ENCODE results near the gene FGF14.
"Not testable (repeated sequence)": the region's sequence is repeated elsewhere in the genome, so short reads cannot be mapped to it uniquely, and the experiment has no call there.

FGF14 gene

DNA sequence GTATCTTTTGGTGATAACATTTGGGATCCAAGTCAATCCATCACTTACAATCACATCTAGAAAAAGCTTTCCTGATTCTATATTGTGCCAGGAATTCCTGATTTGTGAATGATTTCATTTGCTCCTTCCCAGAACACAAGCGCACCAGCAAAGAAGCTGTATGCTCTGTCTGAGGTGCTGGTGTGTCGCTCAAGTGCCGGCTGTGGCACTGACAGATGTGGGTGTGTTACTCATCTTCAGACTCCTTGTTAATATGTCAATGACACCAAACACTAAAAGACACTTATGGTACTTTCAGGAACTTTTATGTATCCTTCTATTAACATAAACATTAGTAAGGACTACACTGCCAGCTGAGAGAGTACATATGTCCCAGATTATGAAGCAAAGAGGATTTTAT lies 520.3 kb downstream of the FGF14 start:
- DNase-seq (ENCODE audit: low read depth in 2 of 3, low spot score in 1 of 3), result no peak

DNA sequence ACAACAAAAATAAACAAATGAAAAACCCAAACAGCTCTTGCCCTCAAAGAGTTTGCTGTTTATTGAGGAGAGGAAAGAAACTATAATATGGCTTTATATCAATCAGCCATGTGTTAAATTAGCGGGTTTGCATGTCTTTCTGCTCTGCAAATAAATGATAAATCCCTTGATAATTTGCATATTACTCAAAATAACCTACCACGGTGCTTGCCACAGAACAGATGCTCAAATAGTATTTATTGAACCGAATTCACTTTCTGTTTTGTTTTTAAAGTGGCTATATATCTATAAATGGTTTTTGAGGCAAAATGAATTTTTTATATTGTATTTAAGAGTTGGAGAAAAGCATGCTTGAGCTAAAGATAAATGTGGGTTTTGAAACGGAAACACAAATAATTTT lies 521.3 kb downstream of the FGF14 start:
- no peak for DNase-seq (ENCODE audit: low read depth in 2 of 3, low spot score in 1 of 3)

DNA sequence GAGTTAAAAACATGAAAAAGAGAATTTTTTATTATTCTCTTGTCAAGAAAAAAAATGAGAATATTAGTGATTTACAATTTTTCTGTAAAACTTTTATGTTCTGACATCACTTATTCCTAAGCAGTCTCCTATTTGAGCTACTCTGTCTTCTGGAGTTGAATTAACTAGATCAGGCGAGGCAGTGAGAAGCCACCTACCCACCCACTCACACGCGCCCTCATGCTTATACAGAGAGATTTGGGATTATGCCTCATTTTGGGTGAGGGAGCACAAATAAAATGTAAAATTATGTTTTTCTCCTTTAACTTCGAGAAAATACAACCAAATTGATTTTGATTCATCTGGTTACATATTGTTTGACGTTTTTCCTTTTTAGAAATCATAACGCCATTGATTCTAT lies 524.9 kb downstream of the FGF14 start:
- no peak for DNase-seq (ENCODE audit: low read depth in 2 of 3, low spot score in 1 of 3)

DNA sequence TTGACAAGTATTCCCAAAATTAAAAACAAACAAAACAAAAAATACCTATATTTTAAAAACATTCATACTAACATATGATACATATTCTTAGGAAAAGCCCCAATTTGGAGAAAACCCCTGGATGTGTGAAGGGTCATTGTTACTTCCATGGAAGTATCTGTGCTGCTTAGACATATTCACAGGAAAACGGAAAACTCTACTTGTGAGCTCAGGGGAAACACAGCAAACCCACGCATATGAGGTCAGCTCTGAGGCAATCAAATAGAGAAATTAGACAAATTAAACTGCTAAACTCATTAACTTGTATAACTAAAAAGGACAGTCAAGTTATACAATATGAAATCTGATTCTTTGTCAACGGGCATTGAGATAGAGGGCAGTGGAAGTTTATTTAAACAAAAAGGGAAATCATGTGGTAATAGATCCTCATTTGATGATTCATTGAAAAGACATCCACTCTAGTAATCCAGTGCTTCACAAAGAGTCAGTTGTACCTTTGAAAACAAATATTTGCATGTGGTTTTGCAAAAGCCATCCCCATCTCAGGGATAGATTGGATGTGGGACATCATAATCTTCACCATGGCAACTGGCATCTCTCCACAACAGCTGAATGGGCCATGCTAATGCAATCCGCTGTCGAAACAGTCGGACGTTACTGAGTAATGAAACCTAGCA lies 526.0 kb downstream of the FGF14 start:
- no peak for DNase-seq (ENCODE audit: low read depth in 2 of 3, low spot score in 1 of 3)

DNA sequence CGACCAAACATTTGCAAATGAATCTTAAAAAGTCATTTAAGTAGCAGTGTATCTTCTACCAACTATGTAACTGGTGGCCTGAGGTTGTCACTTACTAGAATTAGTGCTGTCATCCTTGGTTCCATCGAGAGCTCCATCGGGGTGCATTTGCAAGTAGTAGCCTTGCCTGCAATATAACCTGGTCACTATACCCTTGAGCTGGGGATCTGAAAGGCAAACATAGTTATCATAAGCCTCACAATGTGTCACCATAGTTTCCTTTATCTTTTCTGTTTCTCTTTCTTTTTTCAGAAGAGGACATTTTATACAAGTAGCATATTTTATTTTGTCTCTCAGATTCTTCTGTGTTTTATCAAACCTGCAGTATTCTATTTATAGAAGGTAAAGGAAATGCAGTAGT lies 526.8 kb downstream of the FGF14 start:
- DNase-seq (ENCODE audit: low read depth in 2 of 3, low spot score in 1 of 3), result no peak

DNA sequence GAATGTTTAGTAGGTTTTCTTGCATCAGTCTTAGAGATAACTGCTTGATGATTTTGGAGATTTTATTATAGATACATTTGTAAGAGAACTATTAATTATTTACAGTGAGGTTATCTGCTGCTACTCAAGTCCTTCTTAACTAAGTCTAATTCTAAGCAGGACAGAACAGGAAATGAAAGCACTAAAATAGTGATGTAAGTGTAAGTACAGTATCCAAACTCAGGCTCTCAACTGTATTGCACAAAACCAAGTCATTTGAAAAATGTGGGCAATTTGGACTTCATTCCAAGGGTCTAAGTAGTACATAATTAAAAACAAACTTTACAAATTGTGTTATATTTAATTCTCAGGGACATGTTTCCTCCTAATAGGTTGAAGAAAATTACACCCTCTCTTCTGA lies 532.3 kb downstream of the FGF14 start:
- DNase-seq (ENCODE audit: low read depth in 2 of 3, low spot score in 1 of 3), result no peak

DNA sequence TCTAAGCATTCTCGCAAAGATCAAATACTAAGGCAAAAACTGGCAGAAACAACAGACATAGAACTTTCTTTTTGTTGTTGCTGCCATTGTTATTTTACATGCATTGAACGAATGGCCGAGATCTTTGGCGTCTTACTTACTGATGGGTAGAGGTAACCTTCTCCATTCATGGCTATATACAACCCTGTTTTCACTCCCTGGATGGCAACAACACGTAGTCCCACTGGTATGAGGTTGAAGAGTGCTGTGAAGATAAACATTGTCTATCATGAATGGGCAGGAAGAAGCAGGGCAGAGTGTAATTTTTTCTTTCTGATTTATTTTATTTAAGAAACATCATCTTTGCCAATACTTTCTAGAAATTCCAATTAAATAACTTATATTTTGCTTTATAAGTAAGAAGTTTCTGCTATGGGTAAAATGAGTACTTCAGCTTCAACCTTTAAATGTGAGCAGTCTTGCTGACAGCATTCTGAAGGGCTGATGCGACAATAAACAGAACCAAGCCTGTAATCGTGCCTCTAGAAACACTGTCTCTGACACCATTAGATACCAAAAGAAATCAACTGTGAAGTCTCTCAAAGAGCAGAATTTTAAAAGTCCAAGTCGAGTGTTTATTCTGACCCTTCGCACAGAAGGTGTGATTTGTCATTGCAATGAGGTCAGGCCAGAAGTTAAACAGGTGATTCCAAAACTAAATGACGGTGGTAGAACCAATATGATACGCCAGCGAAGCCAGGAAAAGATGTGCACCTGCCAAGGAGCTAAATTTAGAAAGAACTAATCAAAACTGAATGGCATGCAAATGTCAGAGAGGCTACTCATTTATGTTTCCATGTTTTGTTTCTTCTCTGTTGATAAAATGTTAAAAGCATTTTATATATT lies 533.0 kb downstream of the FGF14 start:
- no peak for DNase-seq (ENCODE audit: low read depth in 2 of 3, low spot score in 1 of 3)

DNA sequence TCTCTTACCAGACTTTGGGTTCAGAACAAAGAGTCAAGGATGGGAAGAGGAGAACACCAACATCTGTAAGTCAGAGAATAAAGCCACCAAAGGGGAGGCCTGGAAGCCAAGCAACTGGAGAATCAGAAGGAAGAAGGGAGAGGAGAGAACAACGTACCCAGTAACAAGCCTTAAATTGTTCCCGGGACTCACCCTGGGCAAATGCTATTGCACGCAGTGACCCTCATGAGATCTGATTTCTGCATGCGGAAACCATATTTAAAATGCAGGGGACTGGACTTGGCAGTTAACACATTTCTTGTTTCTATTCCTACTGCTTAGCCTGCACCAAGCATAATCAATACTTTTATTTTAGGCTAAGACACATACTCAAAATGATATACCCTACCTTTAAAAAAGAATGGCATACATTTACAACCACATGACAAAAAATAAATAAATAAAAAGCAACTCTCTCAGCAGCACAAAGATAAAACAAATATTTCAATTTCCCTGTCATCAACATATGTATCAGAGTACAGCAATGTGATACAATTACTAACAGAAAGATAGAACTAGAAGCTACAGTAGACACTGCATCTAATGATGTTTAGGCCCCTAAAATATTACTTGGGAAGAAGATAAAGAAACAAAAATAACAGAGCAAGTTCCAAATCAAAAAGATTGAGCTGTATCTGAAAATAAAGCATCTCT lies 534.8 kb downstream of the FGF14 start:
- no peak for DNase-seq (ENCODE audit: low read depth in 2 of 3, low spot score in 1 of 3)

DNA sequence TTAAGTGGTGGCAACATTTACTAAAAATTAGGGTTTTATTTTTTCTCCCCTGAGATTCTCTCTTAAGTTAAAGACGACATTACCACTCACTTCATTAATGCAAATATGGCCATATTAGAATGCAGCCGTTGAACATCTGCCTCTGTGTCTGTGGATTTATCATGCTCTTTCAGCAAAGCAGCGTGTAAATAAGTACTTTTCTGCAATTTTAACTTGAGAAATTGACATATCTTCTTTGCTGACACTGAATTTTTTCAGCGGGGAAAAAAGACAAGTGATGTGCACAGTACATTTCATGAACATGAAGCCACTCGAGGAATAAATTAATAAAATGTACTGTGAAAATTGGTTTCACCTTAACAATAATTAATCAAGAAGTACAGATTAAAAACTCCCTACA lies 543.0 kb downstream of the FGF14 start:
- no peak for DNase-seq (ENCODE audit: low read depth in 2 of 3, low spot score in 1 of 3)

DNA sequence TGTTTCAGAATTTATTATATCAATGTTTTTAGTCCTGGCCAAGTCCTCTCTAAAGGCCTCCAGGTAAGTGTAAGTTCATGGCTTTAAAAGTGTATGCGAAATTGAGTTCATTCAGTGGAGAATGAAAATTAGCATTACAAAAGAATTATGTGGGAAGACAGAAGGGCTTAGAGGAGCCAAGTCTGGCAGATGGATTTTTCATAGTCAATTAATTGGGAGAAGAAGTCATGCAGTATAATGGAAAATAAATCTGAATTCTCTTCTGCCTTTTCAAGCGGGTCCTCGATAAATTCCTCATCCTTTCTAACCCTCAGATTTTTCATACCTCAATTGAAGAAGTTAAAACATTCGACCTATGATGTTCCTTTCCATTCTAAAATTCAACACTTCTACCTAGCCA lies 555.1 kb downstream of the FGF14 start:
- no peak for DNase-seq (ENCODE audit: low read depth in 2 of 3, low spot score in 1 of 3)

DNA sequence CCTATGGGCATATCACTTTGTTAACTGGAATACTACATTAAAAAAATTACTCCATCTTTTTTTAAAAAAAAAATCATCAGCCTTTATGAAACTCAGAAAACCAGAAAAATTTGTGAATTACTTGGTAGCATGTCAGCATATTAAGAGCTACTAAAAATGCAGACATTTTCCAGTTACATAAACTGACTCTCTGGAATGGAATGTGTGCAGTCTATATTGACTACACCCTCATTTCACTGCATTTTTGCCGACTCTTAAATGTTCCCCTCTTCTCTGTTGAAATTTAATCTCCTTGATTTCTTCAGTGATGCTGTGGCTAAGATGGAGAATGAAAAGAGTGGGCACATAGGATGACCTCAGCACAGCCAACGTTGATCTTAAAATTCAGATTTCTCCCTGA lies 555.6 kb downstream of the FGF14 start:
- DNase-seq (ENCODE audit: low read depth in 2 of 3, low spot score in 1 of 3), result no peak

DNA sequence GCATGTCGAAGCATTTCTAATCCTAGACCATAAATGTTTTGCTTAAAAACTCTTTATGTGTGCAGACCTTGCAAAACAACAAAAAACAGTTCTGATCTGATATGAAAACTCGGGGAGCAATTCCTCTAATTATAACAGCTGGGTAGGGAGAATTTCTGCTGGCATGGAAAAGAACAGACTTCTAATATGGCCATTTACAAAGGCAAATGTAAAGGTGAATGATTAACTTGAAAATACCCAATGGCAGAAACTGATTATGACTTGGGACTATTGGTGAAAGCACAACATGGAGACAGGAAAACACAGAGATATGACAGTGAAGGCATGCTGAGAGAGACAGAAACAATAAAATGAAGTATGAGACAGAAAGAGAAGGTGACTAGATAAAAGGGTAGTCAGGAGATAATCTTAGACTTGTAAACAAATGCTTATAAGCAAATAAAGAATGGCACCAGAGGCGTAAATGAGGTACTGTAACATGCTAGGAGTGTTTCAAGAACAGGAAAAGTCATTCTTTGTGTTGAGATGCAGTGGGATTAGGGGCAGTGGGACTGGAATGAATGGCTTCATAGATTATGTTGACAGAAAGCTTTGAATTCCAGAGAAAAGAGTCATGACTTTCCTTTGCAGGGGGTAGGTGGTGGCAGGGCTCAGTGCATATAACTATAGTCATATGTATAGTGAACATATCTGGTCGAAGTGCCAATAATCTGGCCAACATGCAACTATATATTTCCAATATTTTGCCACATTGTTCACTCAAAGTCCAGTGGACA lies 556.4 kb downstream of the FGF14 start:
- DNase-seq (ENCODE audit: low read depth in 2 of 3, low spot score in 1 of 3), result no peak

DNA sequence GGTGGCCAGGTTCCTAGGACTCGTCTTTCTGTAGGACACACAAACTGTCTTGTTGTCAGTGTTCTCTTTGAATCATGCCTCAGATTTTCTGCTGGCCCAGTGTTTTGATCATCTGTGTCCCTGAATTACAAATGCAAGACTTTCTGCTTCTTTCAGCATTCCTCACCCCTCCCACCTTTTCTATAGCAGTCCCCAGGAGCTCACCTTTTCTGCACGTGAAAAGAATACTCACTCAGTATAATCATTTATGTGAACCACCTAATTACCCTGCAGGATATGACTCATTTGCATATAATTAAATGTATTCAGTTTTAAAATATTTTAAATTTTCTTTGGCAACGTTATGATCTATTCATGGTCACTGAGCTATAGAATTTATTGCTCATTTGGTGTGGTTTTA lies 560.1 kb downstream of the FGF14 start:
- no peak for DNase-seq (ENCODE audit: low read depth in 2 of 3, low spot score in 1 of 3)

DNA sequence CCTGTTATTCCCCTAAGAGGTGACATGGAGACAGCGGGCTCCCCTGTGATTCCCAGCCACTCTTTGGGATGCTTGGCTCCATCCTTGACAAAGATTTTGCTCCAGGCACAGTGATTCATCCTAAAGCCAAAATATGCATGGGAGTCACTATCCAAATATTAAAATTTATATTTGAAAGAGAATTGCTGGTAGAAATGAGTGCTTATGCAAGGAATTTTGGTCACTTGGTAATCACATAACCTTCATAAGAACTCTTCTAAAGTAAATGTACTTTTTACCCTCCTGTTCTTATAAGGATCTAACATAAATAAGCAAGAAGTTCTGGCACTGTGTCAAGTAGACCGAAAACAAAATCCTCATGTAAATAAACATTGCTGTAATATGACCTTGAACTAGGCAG lies 563.5 kb downstream of the FGF14 start:
- no peak for DNase-seq (ENCODE audit: low read depth in 2 of 3, low spot score in 1 of 3)

DNA sequence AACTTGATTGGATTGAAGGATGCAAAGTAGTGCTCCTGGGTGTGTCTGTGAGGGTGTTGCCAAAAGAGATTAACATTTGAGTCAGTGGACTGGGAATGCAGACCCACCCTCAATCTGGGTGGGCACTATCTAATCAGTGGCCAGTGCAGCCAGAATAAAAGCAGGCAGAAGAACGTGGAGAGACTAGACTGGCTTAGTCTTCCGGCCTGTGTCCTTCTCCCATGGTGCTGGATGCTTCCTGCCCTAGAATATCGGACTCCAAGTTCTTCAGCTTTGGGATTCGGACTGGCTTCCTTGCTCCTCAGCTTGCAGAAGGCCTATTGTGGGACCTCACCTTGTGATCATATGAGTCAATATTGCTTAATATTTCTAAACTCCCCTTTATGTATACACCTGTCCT lies 564.1 kb downstream of the FGF14 start:
- not testable (repeated sequence) for DNase-seq (ENCODE audit: low read depth in 2 of 3, low spot score in 1 of 3)

DNA sequence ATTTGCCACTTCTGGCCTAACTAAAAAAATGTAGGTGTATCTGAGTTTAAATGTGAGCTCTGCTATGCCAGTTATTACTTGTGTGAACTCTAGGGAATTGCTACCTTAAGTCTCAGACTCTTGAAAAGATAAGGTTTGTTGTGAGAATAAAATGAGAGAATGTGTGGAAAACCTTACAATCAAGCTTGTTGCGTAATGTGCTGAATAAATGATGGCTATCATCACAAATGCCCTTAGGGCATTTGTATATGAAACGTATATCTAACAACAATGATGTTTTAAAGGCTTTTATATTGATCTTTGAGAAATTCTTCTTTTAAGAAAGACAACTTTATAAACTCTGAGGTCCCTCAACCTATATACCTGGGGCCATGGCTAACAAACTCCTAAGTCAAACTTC lies 564.6 kb downstream of the FGF14 start:
- DNase-seq (ENCODE audit: low read depth in 2 of 3, low spot score in 1 of 3), result no peak

DNA sequence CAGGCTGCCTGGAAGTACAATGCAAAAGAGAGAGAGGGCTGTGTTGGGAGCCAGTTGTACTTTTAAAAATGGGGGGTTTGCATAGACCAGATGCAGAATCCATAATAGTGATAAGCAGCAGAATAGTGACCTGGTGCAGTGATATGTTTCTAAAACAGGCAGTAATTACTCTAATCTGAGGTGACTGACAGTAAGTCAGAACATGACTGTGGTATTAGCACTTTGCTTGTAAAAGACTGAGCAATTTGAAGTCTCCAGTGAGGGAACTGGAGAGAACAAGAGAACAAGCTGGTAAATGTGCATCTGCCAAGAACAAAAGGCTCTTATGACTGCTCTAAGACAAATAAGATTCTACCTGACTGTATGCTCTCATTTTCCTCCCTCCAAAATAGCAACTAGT lies 565.9 kb downstream of the FGF14 start:
- DNase-seq (ENCODE audit: low read depth in 2 of 3, low spot score in 1 of 3), result no peak

DNA sequence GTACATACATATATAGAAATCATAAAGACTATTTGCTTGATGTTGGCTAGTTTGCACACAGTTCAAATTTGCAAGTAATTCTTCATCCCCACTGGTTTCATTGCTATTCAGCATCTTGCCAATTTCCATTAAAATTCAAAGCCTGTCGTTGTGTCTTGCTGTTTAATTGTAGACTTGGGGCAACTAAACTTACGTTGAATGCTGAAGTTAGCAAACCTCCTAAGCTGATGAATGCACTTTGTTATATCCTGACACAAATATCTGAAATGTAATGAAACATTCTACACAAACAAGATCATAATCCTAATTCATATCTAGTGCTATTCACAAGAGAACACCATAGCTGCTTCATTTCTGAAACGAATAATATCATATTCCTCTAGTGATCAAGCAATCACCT lies 568.2 kb downstream of the FGF14 start:
- no peak for DNase-seq (ENCODE audit: low read depth in 2 of 3, low spot score in 1 of 3)

DNA sequence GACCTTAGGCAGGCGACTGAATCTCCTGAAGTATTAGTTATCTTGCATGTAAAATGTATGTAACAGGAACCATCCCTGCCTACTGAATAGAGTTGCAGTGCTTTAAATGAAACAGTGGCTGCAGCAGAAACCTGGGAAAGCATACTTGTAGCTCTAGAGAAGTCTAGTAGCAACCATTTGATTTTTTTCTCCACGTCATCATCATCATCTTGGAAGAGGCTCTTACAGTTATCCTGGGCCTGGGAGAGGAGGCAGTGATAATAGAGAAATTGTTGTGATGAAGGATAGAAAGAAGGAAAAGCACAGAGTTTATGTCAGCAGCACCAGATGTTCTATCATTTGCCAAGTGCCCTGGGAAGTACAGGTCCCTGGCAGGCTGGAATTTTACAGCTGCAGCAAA lies 571.8 kb downstream of the FGF14 start:
- DNase-seq (ENCODE audit: low read depth in 2 of 3, low spot score in 1 of 3), result no peak

DNA sequence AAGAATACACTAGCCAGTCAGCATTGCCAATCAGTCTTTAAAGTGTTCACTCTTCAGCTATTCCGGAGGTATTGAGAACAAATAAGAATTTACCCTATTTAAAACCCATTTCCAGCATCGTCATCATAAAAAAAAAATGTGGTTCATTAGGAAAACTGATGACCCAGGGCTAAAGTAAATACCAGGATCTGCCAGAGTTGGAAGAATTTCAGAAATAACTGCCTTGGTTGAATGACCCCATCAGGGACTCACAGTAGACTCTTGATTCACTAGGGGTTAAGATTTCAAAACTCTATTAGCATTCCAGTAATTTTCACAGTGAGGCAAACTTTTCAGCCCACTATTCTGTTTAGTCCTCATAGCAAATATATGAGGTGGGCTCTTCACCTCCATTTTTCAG lies 572.4 kb downstream of the FGF14 start:
- no peak for DNase-seq (ENCODE audit: low read depth in 2 of 3, low spot score in 1 of 3)

DNA sequence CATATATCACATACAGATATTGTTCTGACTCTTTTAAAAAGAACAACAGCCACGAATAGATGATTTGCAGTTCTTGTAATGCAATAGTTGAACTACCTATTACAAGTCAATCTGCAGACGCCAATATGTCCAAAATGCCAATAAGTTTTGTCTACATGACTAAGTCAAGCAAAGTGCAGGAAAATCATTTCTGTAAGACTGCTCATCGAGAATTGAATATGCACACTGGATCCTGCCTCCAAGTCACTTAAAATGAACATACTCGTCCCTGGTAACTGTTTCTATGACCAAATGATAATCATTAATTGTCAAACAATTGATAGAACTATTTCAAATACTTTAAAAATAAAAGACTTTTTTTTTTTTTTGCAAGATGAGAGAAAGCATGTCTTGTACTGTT lies 573.7 kb downstream of the FGF14 start:
- no peak for DNase-seq (ENCODE audit: low read depth in 2 of 3, low spot score in 1 of 3)
